ENCODE measurements around the gene TMEM273. TPM values are rescaled to one million over a fixed set of nuclear protein-coding genes. Genes with fewer than 3 reads are reported as not detected.

TMEM273 gene
- total RNA-seq, 1 donor from 2014 or later: 8.5 TPM

GRCh38 chr10:49179699-49180443 is 8.3 kb downstream of the TMEM273 start:
- POLR2A ChIA-PET: interaction anchor here (0.5 to 3.6 kb wide), 2 partner anchors 10 to 17 kb away, joined by 3 to 20 read pairs; partner anchors contain the start of gene TMEM273
- H3K4me1 Mint-ChIP-seq: peaks cover 92% of the 10 kb centered on the region
- no peak for TF ChIP-seq CTCF (IDR thresholded peaks at IDR 0.05)
- ATAC-seq (ENCODE audit: low read depth) (peak; percentile 32), DNase-seq (no peak)
- no peaks in the 10 kb centered on the region for H3K9me3 Mint-ChIP-seq
- H3K36me3 Mint-ChIP-seq (ENCODE audit: low read depth): peaks cover 2% of the 10 kb centered on the region
- no peaks in the 10 kb centered on the region for H3K27me3 Mint-ChIP-seq
- peak overlapping the region; percentile 71 for H3K27ac Mint-ChIP-seq
- H3K4me3 Mint-ChIP-seq: peak overlapping the region; percentile 15
- CTCF ChIA-PET: no interaction called here
- intact Hi-C loops (cut with micrococcal nuclease): loop anchor here (1.0 to 5.0 kb wide), 2 partner anchors 8 to 182 kb away; partner anchors contain the start of gene TMEM273

GRCh38 chr10:49178489-49179471 is 9.4 kb downstream of the TMEM273 start:
- intact Hi-C loops (cut with micrococcal nuclease): loop anchor here (5.0 kb wide), 1 partner anchor 184 kb away; no protein-coding TSS in a partner anchor
- no peak for ATAC-seq (ENCODE audit: low read depth)

GRCh38 chr10:49177391-49178355 is 10.5 kb downstream of the TMEM273 start:
- no peaks in the 10 kb centered on the region for H3K9me3 Mint-ChIP-seq
- DNase-seq (no peak), ATAC-seq (ENCODE audit: low read depth) (peak; percentile 78)
- peak overlapping the region; percentile 69 for H3K4me3 Mint-ChIP-seq
- H3K4me1 Mint-ChIP-seq: peaks cover 94% of the 10 kb centered on the region
- intact Hi-C loops (cut with micrococcal nuclease): loop anchor here (1.0 to 5.0 kb wide), 2 partner anchors 13 to 185 kb away; no protein-coding TSS in a partner anchor
- ChIA-PET POLR2A (interaction anchor here (0.5 to 3.6 kb wide), 2 partner anchors 12 to 14 kb away, joined by 9 to 20 read pairs; partner anchors contain the start of gene TMEM273), CTCF (no interaction called here)
- H3K27me3 Mint-ChIP-seq: no peaks in the 10 kb centered on the region
- peak overlapping the region; percentile 95 for H3K27ac Mint-ChIP-seq
- peaks cover 2% of the 10 kb centered on the region for H3K36me3 Mint-ChIP-seq (ENCODE audit: low read depth)
- no peak for TF ChIP-seq CTCF (IDR thresholded peaks at IDR 0.05)

More at GRCh38 chr10:49178489-49179471, 9.4 kb downstream of the TMEM273 start:
- no peak overlapping the region for H3K4me3 Mint-ChIP-seq
- DNase-seq: no peak
- TF ChIP-seq CTCF (IDR thresholded peaks at IDR 0.05): no peak
- peaks cover 2% of the 10 kb centered on the region for H3K36me3 Mint-ChIP-seq (ENCODE audit: low read depth)
- H3K4me1 Mint-ChIP-seq: peaks cover 92% of the 10 kb centered on the region
- H3K27ac Mint-ChIP-seq: peak overlapping the region; percentile 95
- no peaks in the 10 kb centered on the region for H3K9me3 Mint-ChIP-seq
- CTCF ChIA-PET: interaction anchor here (1.0 kb wide), 1 partner anchor 521 kb away, joined by 3 read pairs; no protein-coding TSS in a partner anchor
- POLR2A ChIA-PET: interaction anchor here (0.5 to 3.6 kb wide), 2 partner anchors 11 to 16 kb away, joined by 3 to 20 read pairs; partner anchors contain the start of gene TMEM273
- no peaks in the 10 kb centered on the region for H3K27me3 Mint-ChIP-seq

- intact Hi-C loops (cut with micrococcal nuclease): loop anchor here (1.0 to 5.0 kb wide), 2 partner anchors 14 to 186 kb away; no protein-coding TSS in a partner anchor
- peak overlapping the region; percentile 69 for H3K4me3 Mint-ChIP-seq
- ATAC-seq (ENCODE audit: low read depth): no peak
Observed at GRCh38 chr10:49176310-49177268, 11.6 kb downstream of the TMEM273 start.

More at GRCh38 chr10:49176310-49177268, 11.6 kb downstream of the TMEM273 start:
- Mint-ChIP-seq H3K27ac (peak overlapping the region; percentile 95), H3K9me3 (no peaks in the 10 kb centered on the region), H3K27me3 (no peaks in the 10 kb centered on the region), H3K4me1 (peaks cover 95% of the 10 kb centered on the region), H3K36me3 (ENCODE audit: low read depth) (no peaks in the 10 kb centered on the region)
- no peak for TF ChIP-seq CTCF (IDR thresholded peaks at IDR 0.05)
- ChIA-PET POLR2A (interaction anchor here (3.6 kb wide), 1 partner anchor 13 kb away, joined by 20 read pairs; the partner anchor contains the start of gene TMEM273), CTCF (no interaction called here)
- DNase-seq: no peak

Data from activated B cell treated with CpG ODN at 0.5 μM for 24 hours (primary cell).